ENCODE measurements around the gene EDARADD.
"Not testable (repeated sequence)": the region's sequence is repeated elsewhere in the genome, so short reads cannot be mapped to it uniquely, and the experiment has no call there.

The EDARADD gene

GRCh38 chr1:236429715-236430274 is 35.7 kb downstream of the EDARADD start:
- DNase-seq (ENCODE audit: low read depth in 2 of 3, low spot score in 1 of 3), result no peak

DNA sequence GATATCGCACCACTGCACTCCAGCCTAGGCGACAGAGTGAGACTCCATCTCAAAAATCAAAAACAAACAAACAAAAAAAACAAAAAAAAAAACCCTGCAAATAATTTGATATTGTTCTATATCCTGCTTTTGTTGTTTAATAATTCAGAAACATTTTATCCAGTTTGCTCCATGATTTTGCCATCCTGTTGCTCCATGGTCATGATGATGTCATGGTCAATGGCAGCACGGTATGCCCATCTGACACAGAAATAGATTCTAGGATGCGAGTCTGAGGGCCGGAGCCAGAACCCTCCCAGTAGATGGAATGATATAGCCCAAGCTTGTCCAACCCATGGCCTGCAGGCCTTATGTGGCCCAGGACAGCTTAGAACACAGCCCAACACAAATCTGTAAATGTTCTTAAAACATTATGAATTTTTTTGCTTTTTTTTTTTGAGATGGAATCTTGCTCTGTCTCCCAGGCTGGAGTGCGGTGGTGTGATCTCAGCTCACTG is 39.8 kb downstream of the EDARADD start:
- DNase-seq (ENCODE audit: low read depth in 2 of 3, low spot score in 1 of 3), result no peak

GRCh38 chr1:236438614-236439013 is 44.5 kb downstream of the EDARADD start:
- no peak for DNase-seq (ENCODE audit: low read depth in 2 of 3, low spot score in 1 of 3)

DNA sequence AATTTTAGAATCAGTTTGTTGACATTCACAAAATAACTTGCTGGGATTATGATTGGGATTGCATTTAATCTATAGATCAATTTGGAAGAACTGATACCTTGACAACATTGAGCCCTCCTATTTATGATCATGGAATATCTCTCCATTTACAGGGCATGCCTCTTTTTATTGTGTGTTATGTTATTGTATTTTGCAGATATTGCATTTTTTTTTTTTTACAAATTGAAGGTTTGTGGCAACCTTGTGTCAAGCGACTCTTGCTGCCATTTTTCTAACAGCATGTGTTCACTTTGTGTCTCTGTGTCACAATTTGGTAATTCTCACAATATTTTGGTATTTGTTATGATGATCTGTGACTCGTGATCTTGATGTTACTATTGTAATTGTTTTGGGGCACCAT is 46.3 kb downstream of the EDARADD start:
- no peak for DNase-seq (ENCODE audit: low read depth in 2 of 3, low spot score in 1 of 3)

GRCh38 chr1:236450779-236451178 is 56.7 kb downstream of the EDARADD start:
- no peak for DNase-seq (ENCODE audit: low read depth in 2 of 3, low spot score in 1 of 3)

- peak; percentile 6 to 24 (median 23) for DNase-seq (ENCODE audit: low read depth in 2 of 3, low spot score in 1 of 3)
Measured at GRCh38 chr1:236451796-236452373, 57.8 kb downstream of the EDARADD start.

GRCh38 chr1:236455243-236455642 is 61.2 kb downstream of the EDARADD start:
- DNase-seq (ENCODE audit: low read depth in 2 of 3, low spot score in 1 of 3), result no peak

GRCh38 chr1:236457775-236458174 is 63.7 kb downstream of the EDARADD start:
- DNase-seq (ENCODE audit: low read depth in 2 of 3, low spot score in 1 of 3), result peak in 1 of 3 donors; percentile 3

DNA sequence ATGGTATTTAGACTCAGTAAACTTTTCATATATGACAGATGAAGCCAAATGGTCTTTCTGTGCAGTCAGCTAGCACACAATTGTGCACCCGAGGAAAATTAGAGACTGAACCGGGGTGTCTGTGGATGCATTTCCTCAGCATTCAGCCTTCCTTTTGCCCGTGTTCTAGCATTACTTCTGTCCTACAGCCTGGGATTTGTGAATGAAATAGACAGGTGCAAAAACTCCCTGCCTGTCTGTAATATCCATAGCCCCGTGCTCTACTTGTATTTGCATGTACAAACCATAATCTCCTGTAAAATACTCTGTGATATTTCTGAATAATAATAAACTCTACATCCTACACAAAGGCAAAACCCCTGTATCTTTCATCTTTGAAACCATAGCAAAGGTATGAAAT is 64.9 kb downstream of the EDARADD start:
- no peak for DNase-seq (ENCODE audit: low read depth in 2 of 3, low spot score in 1 of 3)

- no peak for DNase-seq (ENCODE audit: low read depth in 2 of 3, low spot score in 1 of 3)
Measured at GRCh38 chr1:236460103-236460502, 66.0 kb downstream of the EDARADD start.

DNA sequence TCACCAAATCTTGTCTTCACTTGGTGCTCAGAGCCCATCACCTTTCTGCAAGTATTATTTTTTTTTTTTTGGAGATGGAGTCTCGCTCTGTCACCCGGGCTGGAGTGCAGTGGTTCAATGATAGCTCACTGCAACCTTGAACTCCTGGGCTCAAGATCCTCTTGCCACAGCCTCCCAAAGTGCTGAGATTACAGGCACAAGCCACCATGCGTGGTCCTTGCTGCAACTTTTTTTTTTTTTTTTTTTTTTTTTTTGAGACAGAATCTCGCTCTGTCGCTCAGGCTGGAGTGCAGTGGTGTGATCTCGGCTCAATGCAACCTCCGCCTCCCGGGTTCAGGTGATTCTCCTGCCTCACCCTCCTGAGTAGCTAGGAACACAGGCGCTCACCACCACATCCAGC is 70.1 kb downstream of the EDARADD start:
- DNase-seq (ENCODE audit: low read depth in 2 of 3, low spot score in 1 of 3), result not testable (repeated sequence)

- no peak for DNase-seq (ENCODE audit: low read depth in 2 of 3, low spot score in 1 of 3)
Measured at GRCh38 chr1:236465231-236465958, 71.3 kb downstream of the EDARADD start.

GRCh38 chr1:236465959-236466303 is 71.8 kb downstream of the EDARADD start:
- DNase-seq (ENCODE audit: low read depth in 2 of 3, low spot score in 1 of 3), result no peak

- no peak for DNase-seq (ENCODE audit: low read depth in 2 of 3, low spot score in 1 of 3)
Measured at GRCh38 chr1:236467327-236467641, 73.2 kb downstream of the EDARADD start.

- no peak for DNase-seq (ENCODE audit: low read depth in 2 of 3, low spot score in 1 of 3)
Measured at GRCh38 chr1:236468625-236469024, 74.5 kb downstream of the EDARADD start.

DNA sequence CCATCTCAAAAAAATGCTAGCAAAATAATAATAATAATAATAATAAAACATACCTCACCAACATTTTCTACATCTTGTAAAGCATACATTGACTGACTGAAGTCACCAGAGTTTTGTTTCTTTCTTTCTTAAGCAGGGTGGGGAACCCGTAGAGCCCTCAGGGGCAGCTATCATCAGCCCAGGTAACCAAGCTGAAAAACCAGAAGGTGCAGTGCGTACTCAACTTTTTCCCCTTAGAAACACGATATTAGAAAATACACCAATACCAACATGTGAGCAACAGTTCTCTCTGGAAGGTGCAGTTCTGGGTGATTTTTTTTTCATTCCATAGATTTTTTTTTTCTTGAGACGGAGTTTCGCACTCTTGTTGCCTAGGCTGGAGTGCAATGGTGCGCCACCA is 75.4 kb downstream of the EDARADD start:
- no peak for DNase-seq (ENCODE audit: low read depth in 2 of 3, low spot score in 1 of 3)

DNA sequence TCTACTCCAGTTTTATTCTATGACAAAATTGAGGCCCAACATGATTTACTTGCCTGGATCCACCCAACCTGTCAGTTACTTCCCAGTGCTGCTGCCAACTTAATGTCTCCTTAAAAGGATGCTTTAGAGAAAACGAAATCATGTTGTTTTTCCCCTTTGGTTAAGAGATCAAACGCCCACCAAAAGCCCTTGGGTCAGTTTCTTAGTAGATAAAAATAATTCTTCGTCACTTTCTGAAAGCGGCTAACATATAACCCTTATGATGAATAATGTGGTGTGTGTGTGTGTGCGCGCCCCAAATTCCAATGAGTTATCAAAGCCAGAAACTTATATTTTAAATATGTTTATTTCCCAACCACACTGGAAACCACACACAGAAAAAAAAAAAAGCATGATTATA is 77.0 kb downstream of the EDARADD start:
- DNase-seq (ENCODE audit: low read depth in 2 of 3, low spot score in 1 of 3), result no peak

GRCh38 chr1:236471653-236472052 is 77.6 kb downstream of the EDARADD start:
- DNase-seq (ENCODE audit: low read depth in 2 of 3, low spot score in 1 of 3), result no peak

DNA sequence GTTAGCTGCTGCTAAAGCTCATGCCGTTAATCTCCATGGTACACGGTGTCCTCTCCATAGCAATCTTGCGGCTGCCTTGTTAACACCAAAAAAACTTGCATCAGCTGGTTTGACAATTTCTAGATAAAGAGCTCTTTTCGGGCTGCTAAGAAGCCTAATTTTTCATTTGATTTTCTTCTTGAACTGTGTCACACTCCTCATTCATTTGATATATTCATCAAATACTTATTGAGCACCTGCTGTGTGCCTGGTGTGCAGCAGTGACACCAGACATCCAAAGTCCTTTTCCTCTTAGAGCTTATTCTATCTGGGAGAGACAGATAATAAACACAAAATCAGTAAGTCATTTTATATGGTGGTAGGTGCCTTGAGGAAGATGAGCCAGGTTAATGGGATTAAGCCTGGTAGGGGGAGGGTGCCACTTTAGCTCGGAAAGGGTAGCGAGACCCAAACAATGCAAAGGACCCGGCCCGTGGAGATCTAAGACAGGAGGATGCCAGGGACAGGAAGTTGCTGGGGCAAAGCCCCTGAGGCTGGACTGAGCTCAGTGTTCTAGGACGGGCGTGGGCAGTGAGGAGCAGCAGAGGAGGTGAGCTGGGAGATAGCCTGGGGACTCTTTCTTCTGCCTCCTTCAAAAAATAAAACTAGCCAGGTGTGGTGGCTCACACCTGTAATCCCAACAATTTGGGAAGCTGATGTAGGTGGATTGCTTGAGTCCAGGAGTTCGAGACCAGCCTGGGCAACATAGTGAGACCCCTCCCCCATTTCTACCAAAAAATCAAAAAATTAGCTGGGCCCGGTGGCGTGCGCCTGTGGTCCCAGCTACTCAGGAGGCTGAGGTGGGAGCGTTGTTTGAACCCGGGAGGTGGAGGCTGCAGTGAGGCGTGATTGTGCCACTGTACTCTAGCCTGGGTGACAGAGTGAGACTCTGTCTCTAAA is 79.0 kb downstream of the EDARADD start:
- no peak for DNase-seq (ENCODE audit: low read depth in 2 of 3, low spot score in 1 of 3)

DNA sequence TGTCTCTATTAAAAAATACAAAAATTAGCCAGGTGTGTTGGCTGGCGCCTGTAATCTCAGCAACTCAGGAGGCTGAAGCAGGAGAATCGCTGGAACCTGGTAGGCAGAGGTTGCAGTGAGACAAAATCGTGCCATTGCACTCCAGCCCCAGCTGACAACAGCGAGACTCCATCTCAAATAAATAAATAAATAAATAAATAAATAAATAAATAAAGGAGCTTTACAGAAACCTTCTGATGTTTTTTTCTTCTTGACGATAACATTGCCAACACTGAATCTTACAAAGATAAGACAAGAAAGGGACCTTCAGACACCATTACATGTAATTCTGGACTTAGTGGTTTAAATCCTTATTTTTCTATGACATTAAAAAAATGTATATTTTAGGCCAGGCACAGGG is 81.9 kb downstream of the EDARADD start:
- DNase-seq (ENCODE audit: low read depth in 2 of 3, low spot score in 1 of 3), result no peak

- no peak for DNase-seq (ENCODE audit: low read depth in 2 of 3, low spot score in 1 of 3)
Measured at GRCh38 chr1:236480758-236481436, 86.8 kb downstream of the EDARADD start.

Data from stimulated activated CD4-positive, alpha-beta T cell treated with anti-CD3 and anti-CD28 coated beads, Interleukin-12 subunit alpha, Interleukin-12 subunit beta, amount 100 ng/mL, for 48 hours (primary cell).